Prostate gland (tissue), 2 donors: ENCODE data around the gene PARK7.

ENCODE experiments used
- CTCF ChIP-seq, 4 experiments: fragments of 200-600 bp in 2 of 4; fragments of 450-650 bp in 2 of 4; sonication (generic) in 2 of 4; IDR thresholded peaks; 1 replicate in 3 of 4; 2 replicates in 1 of 4; pipeline ENCODE4 v1.5.1; 2016 to 2019; ENCODE audit warnings: antibody characterized with exemption in 4 of 4, mild to moderate bottlenecking in 2 of 4, moderate library complexity in 2 of 4
- POLR2A ChIP-seq: fragments of 450-650 bp; IDR thresholded peaks from one replicate; pipeline ENCODE4 v1.6.1; 2016; ENCODE audit warnings: antibody characterized with exemption, mild to moderate bottlenecking

DNA sequence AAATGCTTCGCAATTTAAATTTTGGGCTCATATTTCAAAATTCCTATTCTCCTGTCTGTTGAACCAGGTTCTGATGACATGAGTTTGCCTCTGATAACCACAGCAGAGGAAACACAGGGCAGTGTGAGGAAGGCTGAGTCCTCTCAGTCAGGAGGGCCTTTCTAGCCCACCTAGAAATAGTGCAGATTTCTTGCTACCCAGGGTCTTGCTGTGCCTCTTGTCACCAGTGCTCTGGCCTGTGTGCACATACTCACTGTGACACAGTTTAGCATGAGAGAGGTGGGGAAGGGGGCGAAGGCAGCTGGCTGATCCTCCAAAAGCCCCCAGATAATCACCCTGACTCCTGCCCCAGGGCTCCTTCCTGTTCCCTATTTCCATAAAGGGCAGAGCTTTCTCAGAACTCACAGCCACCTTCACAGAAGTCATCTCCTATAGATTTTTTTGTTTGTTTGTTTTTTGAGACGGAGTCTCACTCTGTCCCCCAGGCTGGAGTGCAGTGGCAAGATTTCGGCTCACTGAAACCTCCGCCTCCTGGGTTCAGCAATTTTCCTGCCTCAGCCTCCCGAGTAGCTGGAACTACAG, 40.9 kb downstream of the PARK7 start:
- TF ChIP-seq CTCF (IDR thresholded peaks at IDR 0.05) (no peak), POLR2A (no peak)
